Esophagus muscularis mucosa (tissue), 4 donors: Measurements from ENCODE around the gene S100A13. TPM values are rescaled to one million over a fixed set of nuclear protein-coding genes. Genes with fewer than 3 reads are reported as not detected.

Experiments
- DNase-seq: peaks from one replicate; pipeline ENCODE4 v3.0.0-alpha.2; 2017; ENCODE audit errors: extremely low spot score
- H3K27ac ChIP-seq, 4 donors: fragments of 200-600 bp; sonication (generic); replicated peaks in 1 of 4; 1 replicate in 3 of 4; 2 replicates in 1 of 4; pipeline ENCODE4 v1.5.1; 2016 to 2019; ENCODE audit warnings: mild to moderate bottlenecking in 1 of 4
- H3K27me3 ChIP-seq, 4 donors: fragments of 200-600 bp; sonication (generic); one replicate each; pipeline versions ENCODE4 v1.5.1 to v1.6.0; 2016 to 2019
- H3K36me3 ChIP-seq, 4 donors: fragments of 200-600 bp; sonication (generic); one replicate each; pipeline ENCODE4 v1.5.1; 2016 to 2019
- H3K4me1 ChIP-seq, 4 donors: fragments of 200-600 bp; sonication (generic); one replicate each; pipeline ENCODE4 v1.5.1; 2016 to 2019
- H3K4me3 ChIP-seq, 4 donors: fragments of 200-600 bp; sonication (generic); 1 replicate in 2 of 4; 2 replicates in 2 of 4; pipeline ENCODE4 v1.5.1; 2016 to 2019; ENCODE audit warnings: mild to moderate bottlenecking in 4 of 4, moderate library complexity in 1 of 4
- H3K9me3 ChIP-seq, 4 donors: fragments of 200-600 bp; sonication (generic); 1 replicate in 3 of 4; 2 replicates in 1 of 4; pipeline ENCODE4 v1.5.1; 2016 to 2019
- EP300 ChIP-seq: sonication (generic); formaldehyde crosslinking; IDR thresholded peaks from one replicate; pipeline ENCODE4 v1.6.1; 2017; ENCODE audit warnings: antibody characterized with exemption
- POLR2A ChIP-seq: fragments of 450-650 bp; IDR thresholded peaks from one replicate; pipeline ENCODE4 v1.6.1; 2017; ENCODE audit warnings: antibody characterized with exemption, moderate library complexity, mild to moderate bottlenecking, low read depth
- POLR2AphosphoS5 ChIP-seq, 2 donors: sonication (generic); formaldehyde crosslinking; IDR thresholded peaks; one replicate each; pipeline ENCODE4 v1.6.1; 2017; ENCODE audit warnings: antibody characterized with exemption in 2 of 2
- WGBS: methylation state at CpG from one replicate; pipeline ENCODE4 v1.1.5; 2018; 5-methylcytosine and 5-hydroxymethylcytosine counted together
- intact Hi-C: fragments of 100-400 bp; cut with DNase I; formaldehyde crosslinking; loops from one replicate; pipeline ENCODE4 v1.15.1; 2023
- total RNA-seq, 4 donors: library from RNA; depleted of rRNA; stranded (reverse); fragments of >200 nt; gene quantifications; one replicate each; pipeline versions ENCODE4 v1.1.0 to v1.2.1, GENCODE V29; 2016
- TF ChIP-seq, protein P1 (sequence below), 3 experiments: fragments of 200-600 bp in 2 of 3; fragments of 450-650 bp in 1 of 3; sonication (generic) in 2 of 3; IDR thresholded peaks; one replicate each; pipeline ENCODE4 v1.5.1; 2017 to 2019; ENCODE audit warnings: antibody characterized with exemption in 3 of 3, mild to moderate bottlenecking in 2 of 3, moderate library complexity in 1 of 3

The S100A13 gene
- total RNA-seq, 4 donors from 2014 or later, result 71.3 to 84.7 (median 83.1) TPM

DNA sequence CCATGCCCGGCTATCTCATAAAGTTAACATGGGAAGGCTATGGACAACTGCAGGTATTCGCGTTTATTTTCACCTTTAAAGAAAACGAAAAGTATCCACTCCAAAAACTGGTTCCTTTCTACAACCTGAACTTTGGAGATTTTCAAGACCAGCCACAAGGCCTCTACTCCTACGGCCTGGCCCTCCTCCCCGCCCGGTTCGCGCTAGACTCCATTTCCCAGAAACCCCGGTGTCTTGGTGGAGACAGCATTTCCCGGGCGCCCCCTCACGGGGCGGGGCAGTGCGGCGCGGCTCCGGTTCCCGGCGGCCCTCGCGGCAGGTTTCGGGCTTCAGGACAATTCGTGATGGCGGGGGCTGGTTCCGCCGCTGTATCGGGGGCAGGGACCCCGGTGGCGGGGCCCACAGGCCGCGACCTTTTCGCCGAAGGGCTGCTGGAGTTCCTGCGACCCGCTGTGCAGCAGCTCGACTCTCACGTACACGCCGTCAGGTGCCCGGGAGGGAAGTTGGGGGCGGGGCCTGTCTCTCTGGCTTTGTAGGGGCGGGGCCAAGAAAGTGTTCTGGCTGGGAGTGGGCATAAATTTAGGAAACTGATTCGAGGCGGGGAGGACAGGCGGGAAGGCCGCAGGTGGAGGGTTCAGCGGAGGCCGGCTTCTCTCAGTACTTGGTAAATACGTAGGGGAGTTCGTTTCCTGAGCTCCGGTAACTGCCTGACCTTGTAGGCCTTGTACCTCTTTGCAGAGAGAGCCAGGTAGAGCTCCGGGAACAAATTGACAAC is 31.3 kb upstream of the S100A13 start, which contains the start of gene SNAPIN:
TSS of gene SNAPIN (plus strand) at position 304 of the 775 bp plus-strand sequence. CDS start at position 345, 41 bp downstream.
- no peak for TF ChIP-seq EP300
- TF ChIP-seq, protein P1, sequence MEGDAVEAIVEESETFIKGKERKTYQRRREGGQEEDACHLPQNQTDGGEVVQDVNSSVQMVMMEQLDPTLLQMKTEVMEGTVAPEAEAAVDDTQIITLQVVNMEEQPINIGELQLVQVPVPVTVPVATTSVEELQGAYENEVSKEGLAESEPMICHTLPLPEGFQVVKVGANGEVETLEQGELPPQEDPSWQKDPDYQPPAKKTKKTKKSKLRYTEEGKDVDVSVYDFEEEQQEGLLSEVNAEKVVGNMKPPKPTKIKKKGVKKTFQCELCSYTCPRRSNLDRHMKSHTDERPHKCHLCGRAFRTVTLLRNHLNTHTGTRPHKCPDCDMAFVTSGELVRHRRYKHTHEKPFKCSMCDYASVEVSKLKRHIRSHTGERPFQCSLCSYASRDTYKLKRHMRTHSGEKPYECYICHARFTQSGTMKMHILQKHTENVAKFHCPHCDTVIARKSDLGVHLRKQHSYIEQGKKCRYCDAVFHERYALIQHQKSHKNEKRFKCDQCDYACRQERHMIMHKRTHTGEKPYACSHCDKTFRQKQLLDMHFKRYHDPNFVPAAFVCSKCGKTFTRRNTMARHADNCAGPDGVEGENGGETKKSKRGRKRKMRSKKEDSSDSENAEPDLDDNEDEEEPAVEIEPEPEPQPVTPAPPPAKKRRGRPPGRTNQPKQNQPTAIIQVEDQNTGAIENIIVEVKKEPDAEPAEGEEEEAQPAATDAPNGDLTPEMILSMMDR (IDR thresholded peaks at IDR 0.05), result peak; percentile 5 to 39 (median 8)
- TF ChIP-seq POLR2A, result no peak
- TF ChIP-seq POLR2AphosphoS5 (IDR thresholded peaks at IDR 0.05), result peak; percentile 86 to 88
- Histone ChIP-seq H3K27me3 (no peaks in the 10 kb centered on the region), H3K4me1 (peaks cover 10 to 19% (median 13%) of the 10 kb centered on the region in 4 donors), H3K9me3 (no peaks in the 10 kb centered on the region), H3K27ac (peak within 1 kb of the TSS; percentile 87 to 97 (median 92)), H3K4me3 (peak within 1 kb of the TSS; percentile 66 to 81 (median 70)), H3K36me3 (peaks cover 23 to 39% (median 33%) of the 10 kb centered on the region in 4 donors)
- WGBS, result 4% methylated on average over 29 of the region's 53 CpGs
- peak; percentile 98 for DNase-seq
- intact Hi-C loops, result loop anchor here (10.0 kb wide), 1 partner anchor 84 kb away; no protein-coding TSS in a partner anchor

DNA sequence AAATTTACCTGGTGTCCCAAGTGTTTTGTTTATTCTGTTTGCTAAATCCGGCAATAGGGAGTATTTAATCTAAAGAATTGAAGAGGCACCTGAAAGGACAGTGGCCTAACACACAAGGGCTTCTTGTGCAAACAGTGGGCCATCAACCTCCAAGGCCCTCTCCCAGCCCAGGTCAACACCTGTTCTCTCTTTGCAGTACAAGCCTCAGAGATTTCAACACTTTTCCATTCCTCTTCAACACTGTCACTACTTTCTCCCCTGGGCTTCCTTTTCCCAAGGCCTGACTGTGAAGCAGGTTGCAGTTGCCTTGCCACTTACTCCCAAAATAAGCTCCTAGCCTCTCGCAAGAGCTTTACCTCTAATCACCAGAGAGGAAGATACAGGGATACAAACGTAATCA is 28.0 kb upstream of the S100A13 start:
- DNase-seq, result no peak
- Histone ChIP-seq H3K9me3 (no peaks in the 10 kb centered on the region), H3K36me3 (peaks cover 0 to 6% (median 3%) of the 10 kb centered on the region in 4 donors), H3K4me1 (peaks cover 14 to 19% (median 15%) of the 10 kb centered on the region in 4 donors), H3K4me3 (no peak overlapping the region), H3K27ac (no peak overlapping the region), H3K27me3 (no peaks in the 10 kb centered on the region)
- intact Hi-C loops, result loop anchor here (10.0 kb wide), 1 partner anchor 81 kb away; no protein-coding TSS in a partner anchor
- 98% methylated on average over 3 of the region's 3 CpGs for WGBS
- TF ChIP-seq POLR2A (no peak), EP300 (no peak), POLR2AphosphoS5 (IDR thresholded peaks at IDR 0.05) (no peak)
- TF ChIP-seq, protein P1 (IDR thresholded peaks at IDR 0.05), result no peak

DNA sequence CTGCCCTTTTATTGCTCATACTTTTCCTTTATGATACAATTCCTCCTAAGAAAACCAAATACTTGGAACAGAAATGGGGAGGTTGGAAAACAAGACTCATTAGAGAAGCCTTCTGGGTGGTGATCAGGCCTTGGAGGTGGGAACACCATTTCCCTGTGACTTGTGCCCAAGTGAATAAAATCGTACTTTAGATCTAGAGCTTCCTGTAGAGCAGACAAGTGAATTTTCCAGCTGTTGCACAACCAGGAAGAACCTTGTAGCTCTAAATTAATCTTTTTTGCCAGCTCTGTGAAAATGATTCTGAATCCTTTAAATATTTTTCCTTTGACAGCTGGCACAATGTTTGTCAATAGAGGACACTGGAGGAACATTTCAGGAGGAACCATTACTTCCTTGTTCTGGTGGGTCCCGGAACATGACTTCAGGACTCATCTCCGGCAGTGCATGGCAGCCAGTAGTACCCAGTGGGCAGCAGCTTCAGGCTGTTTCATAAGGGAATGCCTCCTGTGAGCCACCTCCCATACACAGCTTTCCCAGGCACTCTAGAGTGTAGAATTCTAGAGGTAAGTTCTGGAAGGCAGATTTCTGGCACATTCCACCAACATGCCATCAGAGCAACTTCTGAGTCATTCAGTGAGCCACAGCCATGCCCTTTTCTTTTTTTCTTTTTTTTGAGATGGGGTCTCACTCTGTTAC is 25.6 kb upstream of the S100A13 start:
- DNase-seq, result no peak
- Histone ChIP-seq H3K27ac (peak overlapping the region in 3 of 4 donors; percentile 8 to 46 (median 39)), H3K36me3 (no peaks in the 10 kb centered on the region), H3K27me3 (no peaks in the 10 kb centered on the region), H3K4me3 (no peak overlapping the region), H3K4me1 (peaks cover 0 to 16% (median 3%) of the 10 kb centered on the region in 4 donors), H3K9me3 (no peaks in the 10 kb centered on the region)
- intact Hi-C loops, result loop anchor here (10.0 kb wide), 1 partner anchor 78 kb away; no protein-coding TSS in a partner anchor
- WGBS, result 55% methylated on average over 3 of the region's 3 CpGs
- TF ChIP-seq EP300, result no peak
- no peak for TF ChIP-seq POLR2AphosphoS5 (IDR thresholded peaks at IDR 0.05)
- TF ChIP-seq POLR2A, result no peak
- TF ChIP-seq, protein P1 (IDR thresholded peaks at IDR 0.05), result no peak

DNA sequence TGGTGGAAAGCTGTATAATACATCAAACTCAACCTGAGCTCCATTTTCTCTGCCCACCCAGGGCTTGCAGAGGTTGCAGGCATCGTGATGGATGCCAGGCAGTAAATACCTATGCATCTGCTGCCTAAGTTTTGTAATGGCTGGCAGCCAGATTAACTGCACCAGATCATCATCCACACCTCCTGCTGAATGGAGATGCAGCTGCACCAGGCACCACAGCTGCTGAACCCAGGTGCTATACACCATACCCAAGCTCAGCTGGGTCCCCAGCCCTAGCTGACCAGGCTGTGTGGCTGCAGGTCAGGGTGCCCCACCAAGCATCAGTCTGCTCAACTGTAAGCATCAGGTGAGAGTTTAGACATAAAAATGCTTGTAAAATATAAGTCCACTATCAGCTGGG is 24.5 kb upstream of the S100A13 start:
- intact Hi-C loops, result loop anchor here (10.0 kb wide), 1 partner anchor 77 kb away; no protein-coding TSS in a partner anchor
- no peaks in the 10 kb centered on the region for H3K27me3 ChIP-seq
- peaks cover 0 to 7% (median 1%) of the 10 kb centered on the region in 4 donors for H3K36me3 ChIP-seq
- no peak for TF ChIP-seq POLR2AphosphoS5 (IDR thresholded peaks at IDR 0.05)
- TF ChIP-seq EP300, result no peak
- TF ChIP-seq, protein P1 (IDR thresholded peaks at IDR 0.05), result no peak
- no peak for TF ChIP-seq POLR2A
- H3K4me3 ChIP-seq, result no peak overlapping the region
- no peak overlapping the region for H3K27ac ChIP-seq
- 100% methylated on average over 1 of the region's 1 CpG for WGBS
- peaks cover 0 to 16% (median 3%) of the 10 kb centered on the region in 4 donors for H3K4me1 ChIP-seq
- DNase-seq, result no peak
- no peaks in the 10 kb centered on the region for H3K9me3 ChIP-seq
